CD4-positive, alpha-beta T cell treated with Interleukin-10 for 1 hour (primary cell): ENCODE data around the gene GPC6.

Experiments
- DNase-seq: peaks from one replicate; pipeline ENCODE4 v3.0.0-alpha.2; 2020

The GPC6 gene

GRCh38 chr13:94233837-94234236, 1007.2 kb downstream of the GPC6 start:
- DNase-seq: no peak

- no peak for DNase-seq
Observed at GRCh38 chr13:94234738-94235137, 1008.1 kb downstream of the GPC6 start.

- DNase-seq: no peak
Observed at GRCh38 chr13:94236132-94236531, 1009.5 kb downstream of the GPC6 start.

GRCh38 chr13:94236872-94237271, 1010.3 kb downstream of the GPC6 start:
- DNase-seq: no peak

- peak; percentile 17 for DNase-seq
Observed at GRCh38 chr13:94239135-94239534, 1012.5 kb downstream of the GPC6 start.

- DNase-seq: no peak
Observed at GRCh38 chr13:94242554-94242953, 1015.9 kb downstream of the GPC6 start.

GRCh38 chr13:94243551-94243950, 1016.9 kb downstream of the GPC6 start:
- no peak for DNase-seq

- no peak for DNase-seq
Observed at GRCh38 chr13:94246495-94246894, 1019.9 kb downstream of the GPC6 start.

- DNase-seq: no peak
Observed at GRCh38 chr13:94247890-94248289, 1021.3 kb downstream of the GPC6 start.

GRCh38 chr13:94248454-94249228, 1022.0 kb downstream of the GPC6 start:
- DNase-seq: no peak

GRCh38 chr13:94249512-94249911, 1022.9 kb downstream of the GPC6 start:
- DNase-seq: no peak

GRCh38 chr13:94251831-94252608, 1025.4 kb downstream of the GPC6 start:
- DNase-seq: no peak

- DNase-seq: no peak
Observed at GRCh38 chr13:94254737-94255136, 1028.1 kb downstream of the GPC6 start.

GRCh38 chr13:94256721-94257120, 1030.1 kb downstream of the GPC6 start:
- no peak for DNase-seq

- DNase-seq: no peak
Observed at GRCh38 chr13:94259984-94260383, 1033.4 kb downstream of the GPC6 start.

- no peak for DNase-seq
Observed at GRCh38 chr13:94261163-94261562, 1034.6 kb downstream of the GPC6 start.

- DNase-seq: no peak
Observed at GRCh38 chr13:94263038-94263437, 1036.4 kb downstream of the GPC6 start.

GRCh38 chr13:94267581-94268366, 1041.2 kb downstream of the GPC6 start:
- DNase-seq: no peak

GRCh38 chr13:94268661-94269060, 1042.1 kb downstream of the GPC6 start:
- no peak for DNase-seq

- DNase-seq: no peak
Observed at GRCh38 chr13:94269557-94269956, 1043.0 kb downstream of the GPC6 start.

GRCh38 chr13:94270556-94270955, 1043.9 kb downstream of the GPC6 start:
- DNase-seq: no peak

- DNase-seq: no peak
Observed at GRCh38 chr13:94272038-94272437, 1045.4 kb downstream of the GPC6 start.

- DNase-seq: no peak
Observed at GRCh38 chr13:94280349-94280748, 1053.7 kb downstream of the GPC6 start.

GRCh38 chr13:94280845-94281244, 1054.2 kb downstream of the GPC6 start:
- DNase-seq: no peak
